Medulla oblongata (tissue), 1 donor: ENCODE measurements around the gene FGF14.
A peak's percentile ranks its signal among the peaks of the same experiment; 100 is the strongest.

Source experiments
- DNase-seq: peaks from one replicate; pipeline ENCODE4 v3.0.0-alpha.2; 2015; ENCODE audit errors: extremely low spot score

The FGF14 gene

GRCh38 chr13:101792189-101792588 lies 609.7 kb downstream of the FGF14 start:
- no peak for DNase-seq

GRCh38 chr13:101785858-101786257 lies 616.0 kb downstream of the FGF14 start:
- DNase-seq, result peak; percentile 57

- DNase-seq, result no peak
Measured at GRCh38 chr13:101784313-101784712, 617.5 kb downstream of the FGF14 start.

DNA sequence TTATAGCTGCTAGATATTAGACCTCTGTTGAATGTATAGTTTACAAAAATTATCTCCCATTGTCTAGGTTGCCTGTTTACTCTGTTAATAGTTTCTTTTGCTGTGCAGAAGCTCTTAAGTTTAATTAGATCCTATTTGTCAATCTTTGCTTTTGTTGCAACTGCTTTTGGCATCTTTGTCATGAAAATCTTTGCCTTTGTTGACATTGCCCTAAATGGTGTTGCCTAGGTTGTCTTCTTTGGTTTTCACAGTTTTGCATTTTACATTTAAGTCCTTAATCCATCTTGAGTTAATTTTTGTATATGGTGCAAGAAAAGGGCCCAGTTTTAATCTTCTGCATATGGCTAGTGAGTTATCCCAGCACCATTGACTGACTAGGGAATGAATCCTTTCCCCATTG lies 618.3 kb downstream of the FGF14 start:
- DNase-seq, result no peak

- DNase-seq, result no peak
Measured at GRCh38 chr13:101780211-101780610, 621.6 kb downstream of the FGF14 start.

DNA sequence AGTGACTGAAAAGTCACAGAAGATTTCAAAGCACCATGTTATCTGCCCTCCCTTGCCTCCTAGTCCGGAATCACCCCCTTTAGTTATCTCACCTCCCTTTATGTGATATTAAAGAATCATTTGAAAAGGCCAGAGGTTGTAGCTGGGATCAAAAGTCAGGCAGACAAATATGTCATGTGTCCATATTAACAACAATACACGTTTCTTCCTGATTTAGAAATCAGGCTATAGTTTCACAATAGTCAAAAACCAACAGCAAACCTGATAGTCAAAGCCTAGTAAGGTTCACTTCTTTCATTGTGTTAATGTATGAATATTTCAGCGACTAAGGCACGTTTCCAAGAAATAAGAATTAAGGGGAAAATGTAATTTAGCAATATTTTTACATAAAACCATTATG lies 622.7 kb downstream of the FGF14 start:
- no peak for DNase-seq

- no peak for DNase-seq
Measured at GRCh38 chr13:101775267-101775666, 626.6 kb downstream of the FGF14 start.

- DNase-seq, result no peak
Measured at GRCh38 chr13:101774393-101774792, 627.5 kb downstream of the FGF14 start.

- DNase-seq, result no peak
Measured at GRCh38 chr13:101773062-101773461, 628.8 kb downstream of the FGF14 start.

- DNase-seq, result no peak
Measured at GRCh38 chr13:101767131-101767530, 634.7 kb downstream of the FGF14 start.

- DNase-seq, result no peak
Measured at GRCh38 chr13:101763191-101763590, 638.7 kb downstream of the FGF14 start.

- peak; percentile 61 for DNase-seq
Measured at GRCh38 chr13:101757446-101758039, 644.3 kb downstream of the FGF14 start.

DNA sequence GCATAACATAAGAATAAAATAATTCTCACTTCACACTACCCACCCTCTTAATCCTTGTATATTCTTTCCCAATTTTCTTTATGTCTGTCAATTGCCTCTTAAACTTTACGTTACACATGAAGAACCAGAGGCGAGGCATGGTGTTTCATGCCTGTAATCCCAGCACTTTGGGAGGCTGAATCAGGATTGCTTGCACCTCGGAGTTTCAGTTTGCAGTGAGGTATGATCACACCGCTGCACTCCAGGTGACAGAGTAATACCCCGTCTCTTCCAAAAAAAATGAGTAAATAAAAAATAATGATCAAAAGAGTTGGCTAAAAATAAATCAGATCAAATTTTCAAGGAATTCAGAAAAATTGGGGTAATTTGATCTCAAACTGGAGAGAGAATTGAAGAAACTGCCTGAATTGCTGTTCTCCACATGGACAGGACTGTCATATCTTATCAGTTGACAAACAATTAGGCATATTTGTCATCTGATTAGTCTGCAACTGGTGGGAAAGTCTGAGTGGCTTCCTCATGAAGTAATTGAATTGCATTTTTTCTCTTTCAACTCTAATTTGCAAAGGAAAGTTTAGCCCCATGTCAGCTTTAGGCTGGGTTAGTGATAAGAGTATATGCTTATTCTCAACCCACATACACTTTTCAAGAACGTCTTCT lies 646.5 kb downstream of the FGF14 start:
- no peak for DNase-seq

- DNase-seq, result no peak
Measured at GRCh38 chr13:101752432-101752831, 649.4 kb downstream of the FGF14 start.

- DNase-seq, result no peak
Measured at GRCh38 chr13:101751488-101751887, 650.4 kb downstream of the FGF14 start.

DNA sequence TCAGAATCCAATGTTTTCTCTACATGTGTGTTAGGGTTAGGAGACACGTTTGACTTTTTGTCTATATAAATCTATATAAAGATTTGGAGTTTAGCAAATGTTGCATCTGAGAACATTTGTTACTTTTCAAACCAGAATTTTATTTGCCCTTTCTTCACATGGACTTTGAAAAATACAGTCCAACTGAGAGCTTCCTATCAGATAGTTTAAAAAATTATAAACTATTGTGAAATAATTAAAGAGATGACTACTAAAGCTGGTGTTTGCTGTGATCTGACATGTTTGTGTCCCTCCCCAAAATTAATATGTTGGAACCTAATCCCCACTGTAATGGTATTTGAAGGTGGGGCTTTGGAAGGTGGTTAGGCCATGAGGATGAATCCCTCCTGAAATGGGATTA lies 652.3 kb downstream of the FGF14 start:
- DNase-seq, result no peak

DNA sequence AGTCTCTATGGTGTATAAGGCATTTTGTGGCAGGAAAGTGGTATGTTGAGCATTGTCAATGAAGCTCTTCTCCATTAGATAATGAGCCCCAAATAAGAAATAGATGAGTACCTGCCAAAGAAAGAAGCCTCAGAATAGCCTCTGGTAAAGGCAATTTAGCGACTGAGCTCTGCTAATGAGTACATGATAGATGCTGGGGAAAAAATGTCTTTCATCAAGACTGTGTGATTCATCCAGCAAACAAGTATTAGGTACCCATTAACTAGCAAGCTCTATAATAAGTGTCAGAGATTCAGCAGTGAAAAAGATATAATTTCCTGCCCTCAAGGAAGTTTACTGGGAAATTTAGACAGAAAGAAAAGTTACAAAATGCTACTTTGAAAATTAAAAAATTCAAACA lies 654.8 kb downstream of the FGF14 start:
- no peak for DNase-seq

GRCh38 chr13:101746513-101746912 lies 655.3 kb downstream of the FGF14 start:
- DNase-seq, result no peak

GRCh38 chr13:101739382-101740178 lies 662.3 kb downstream of the FGF14 start:
- no peak for DNase-seq

DNA sequence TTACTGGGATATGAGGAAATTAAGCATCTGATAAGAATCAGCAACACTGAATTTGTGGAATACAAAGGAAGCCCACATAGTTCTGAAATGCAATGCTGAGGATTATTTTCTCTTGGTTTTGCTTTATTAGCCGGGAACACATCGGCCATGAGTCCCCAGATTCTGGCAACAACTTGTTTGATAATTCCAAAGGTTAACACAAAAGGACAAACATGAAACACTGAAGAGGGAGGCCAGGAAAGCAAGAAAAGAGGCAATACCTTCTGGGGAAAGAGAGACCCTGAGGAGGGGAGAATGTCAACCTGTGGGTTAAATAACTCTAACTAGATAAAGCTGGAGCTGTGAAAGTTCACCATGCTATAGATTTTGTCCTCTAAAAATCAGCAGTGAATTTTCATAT lies 663.5 kb downstream of the FGF14 start:
- no peak for DNase-seq

DNA sequence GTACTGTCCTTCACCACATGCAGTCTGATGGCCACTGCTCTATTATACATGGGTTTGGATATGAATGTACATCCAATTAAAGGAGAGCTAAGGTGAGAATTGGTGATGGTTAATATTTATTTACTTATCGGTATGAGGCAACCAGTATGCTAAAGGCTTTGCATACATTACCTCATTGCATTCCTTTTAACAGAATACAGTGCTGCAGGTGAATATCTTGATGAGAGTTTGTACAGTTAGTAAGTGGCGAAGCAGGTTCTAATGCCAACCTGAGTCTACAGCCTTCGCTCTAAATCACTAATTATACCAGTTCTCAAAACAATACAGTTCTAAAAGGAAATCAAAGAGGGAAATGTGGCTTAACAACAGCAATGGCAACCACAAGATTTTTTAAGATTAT lies 665.3 kb downstream of the FGF14 start:
- DNase-seq, result no peak

DNA sequence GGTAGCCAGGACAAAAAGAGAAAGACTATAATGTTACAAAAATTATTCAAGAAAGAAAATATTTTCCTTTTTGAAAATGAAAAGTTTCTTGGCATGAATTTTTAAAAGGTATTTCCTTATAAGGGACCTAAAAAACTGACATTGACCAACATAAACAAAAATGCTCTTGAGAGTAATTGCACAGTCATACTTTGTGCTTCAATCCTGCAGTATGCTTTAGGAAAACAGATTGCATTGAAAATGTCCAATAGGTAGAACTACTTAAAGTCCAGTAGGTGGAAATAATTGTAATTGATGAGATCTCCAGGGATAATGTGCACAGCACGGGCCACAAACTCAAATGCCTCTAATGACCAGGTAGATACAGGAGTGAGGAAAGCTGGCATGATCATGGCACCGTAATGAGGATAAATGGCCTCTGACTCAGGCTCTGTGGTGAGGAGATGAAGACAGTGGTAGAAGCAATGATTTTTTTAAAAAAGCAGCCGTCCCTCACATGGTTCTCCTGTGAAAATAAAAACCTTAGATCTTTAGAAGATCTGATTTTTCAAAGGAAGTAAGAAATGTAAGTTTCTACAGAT lies 671.3 kb downstream of the FGF14 start:
- no peak for DNase-seq

- no peak for DNase-seq
Measured at GRCh38 chr13:101728615-101729014, 673.2 kb downstream of the FGF14 start.
